ENCODE results near the gene ALK.

ALK gene

GRCh38 chr2:29325544-29325943 is 595.8 kb downstream of the ALK start:
- no peak for DNase-seq (ENCODE audit: low spot score)
- TF ChIP-seq, protein P1, sequence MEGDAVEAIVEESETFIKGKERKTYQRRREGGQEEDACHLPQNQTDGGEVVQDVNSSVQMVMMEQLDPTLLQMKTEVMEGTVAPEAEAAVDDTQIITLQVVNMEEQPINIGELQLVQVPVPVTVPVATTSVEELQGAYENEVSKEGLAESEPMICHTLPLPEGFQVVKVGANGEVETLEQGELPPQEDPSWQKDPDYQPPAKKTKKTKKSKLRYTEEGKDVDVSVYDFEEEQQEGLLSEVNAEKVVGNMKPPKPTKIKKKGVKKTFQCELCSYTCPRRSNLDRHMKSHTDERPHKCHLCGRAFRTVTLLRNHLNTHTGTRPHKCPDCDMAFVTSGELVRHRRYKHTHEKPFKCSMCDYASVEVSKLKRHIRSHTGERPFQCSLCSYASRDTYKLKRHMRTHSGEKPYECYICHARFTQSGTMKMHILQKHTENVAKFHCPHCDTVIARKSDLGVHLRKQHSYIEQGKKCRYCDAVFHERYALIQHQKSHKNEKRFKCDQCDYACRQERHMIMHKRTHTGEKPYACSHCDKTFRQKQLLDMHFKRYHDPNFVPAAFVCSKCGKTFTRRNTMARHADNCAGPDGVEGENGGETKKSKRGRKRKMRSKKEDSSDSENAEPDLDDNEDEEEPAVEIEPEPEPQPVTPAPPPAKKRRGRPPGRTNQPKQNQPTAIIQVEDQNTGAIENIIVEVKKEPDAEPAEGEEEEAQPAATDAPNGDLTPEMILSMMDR (IDR thresholded peaks at IDR 0.05; ENCODE audit: extremely low read depth, missing control alignments): no peak

GRCh38 chr2:29323961-29324360 is 597.4 kb downstream of the ALK start:
- DNase-seq (ENCODE audit: low spot score): no peak

GRCh38 chr2:29323301-29323700 is 598.1 kb downstream of the ALK start:
- DNase-seq (ENCODE audit: low spot score): no peak
- TF ChIP-seq, protein P1 (IDR thresholded peaks at IDR 0.05; ENCODE audit: extremely low read depth, missing control alignments): no peak

More at GRCh38 chr2:29323961-29324360, 597.4 kb downstream of the ALK start:
- TF ChIP-seq, protein P1 (IDR thresholded peaks at IDR 0.05; ENCODE audit: extremely low read depth, missing control alignments): no peak

GRCh38 chr2:29322011-29322410 is 599.4 kb downstream of the ALK start:
- DNase-seq (ENCODE audit: low spot score): no peak
- TF ChIP-seq, protein P1 (IDR thresholded peaks at IDR 0.05; ENCODE audit: extremely low read depth, missing control alignments): no peak

- no peak for DNase-seq (ENCODE audit: low spot score)
- TF ChIP-seq, protein P1 (IDR thresholded peaks at IDR 0.05; ENCODE audit: extremely low read depth, missing control alignments): no peak
Observed at GRCh38 chr2:29317801-29318485, 603.4 kb downstream of the ALK start.

DNA sequence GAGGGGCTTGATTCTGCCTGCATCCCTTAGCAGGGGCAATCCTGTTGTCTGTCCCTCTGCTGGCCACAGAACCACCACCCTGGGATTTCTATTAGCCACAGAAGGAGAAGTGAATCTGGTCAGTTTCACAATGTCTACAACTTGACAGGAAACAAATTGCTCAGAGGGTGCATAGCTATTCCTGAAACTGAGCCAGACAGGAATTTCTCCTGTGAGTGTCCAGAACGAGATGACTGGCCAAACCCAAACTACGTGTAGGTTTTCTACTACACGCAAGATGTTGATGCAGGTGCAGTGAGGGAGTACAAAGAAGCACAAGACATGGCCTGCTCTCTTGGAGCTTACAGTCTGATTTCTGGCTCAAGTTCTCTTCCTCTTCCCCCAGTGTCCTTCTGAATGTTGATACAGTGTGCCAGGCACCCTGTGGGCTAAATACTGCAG is 604.3 kb downstream of the ALK start:
- TF ChIP-seq, protein P1 (IDR thresholded peaks at IDR 0.05; ENCODE audit: extremely low read depth, missing control alignments): no peak
- DNase-seq (ENCODE audit: low spot score): peak; percentile 14

GRCh38 chr2:29314816-29315571 is 606.4 kb downstream of the ALK start:
- DNase-seq (ENCODE audit: low spot score): peak; percentile 53
- TF ChIP-seq, protein P1 (IDR thresholded peaks at IDR 0.05; ENCODE audit: extremely low read depth, missing control alignments): no peak

Data from GM20000 (cell line).